Erythroblast (primary cell): ENCODE data around the gene SLC22A23.

Experiments used
- GATA1 ChIP-seq: IDR thresholded peaks from 2 replicates; pipeline ENCODE4 v1.6.1; 2011; ENCODE audit warnings: low read depth, mild to moderate bottlenecking, control low read depth, low read length, moderate library complexity
- POLR2A ChIP-seq: IDR thresholded peaks from 2 replicates; pipeline ENCODE4 v1.6.1; 2011; ENCODE audit warnings: mild to moderate bottlenecking, low read length

DNA sequence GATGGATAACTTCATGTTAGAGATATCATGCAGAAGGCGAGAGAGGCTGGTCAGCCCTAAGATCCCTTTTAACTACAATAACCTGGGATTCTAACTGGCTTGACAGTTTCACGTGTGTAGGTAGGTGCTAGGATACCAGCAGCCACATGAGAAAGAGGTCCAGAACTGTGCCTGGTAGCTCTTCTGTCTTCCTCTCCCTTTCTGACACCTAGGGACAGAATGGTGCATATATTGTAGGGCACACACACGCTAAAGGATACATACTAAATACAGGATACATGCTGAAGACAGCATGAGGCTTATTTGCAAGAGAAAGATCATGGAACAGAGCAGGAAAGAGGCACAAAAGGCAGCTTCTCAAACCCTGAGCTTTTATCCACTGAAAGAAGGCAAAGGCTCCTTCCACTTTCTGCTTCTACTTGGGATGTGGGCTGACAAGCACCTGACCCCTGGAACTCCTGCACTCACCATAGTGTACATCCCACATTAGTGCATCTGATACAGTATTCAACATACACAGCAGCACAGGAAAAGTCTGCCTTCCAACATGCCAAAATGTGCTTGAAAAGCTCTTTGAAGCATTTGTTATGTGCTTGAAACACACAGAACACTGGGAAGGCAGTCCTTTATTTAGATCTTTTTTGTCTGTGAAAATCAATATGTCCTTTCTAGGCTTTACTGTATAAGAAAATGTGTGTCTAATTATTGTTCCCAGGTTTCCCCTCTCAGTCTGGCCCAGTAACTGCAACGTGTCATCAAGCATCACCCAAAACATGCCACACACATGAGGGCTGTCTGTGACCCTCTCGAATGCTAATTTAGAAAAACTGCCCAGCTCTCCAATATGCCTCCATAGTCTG is 3.2 kb downstream of the SLC22A23 start:
- TF ChIP-seq POLR2A = no peak
- TF ChIP-seq GATA1 = no peak
